Measurements from ENCODE around the gene IL15.
"Not testable (repeated sequence)": the region's sequence is repeated elsewhere in the genome, so short reads cannot be mapped to it uniquely, and the experiment has no call there.

Gene IL15

DNA sequence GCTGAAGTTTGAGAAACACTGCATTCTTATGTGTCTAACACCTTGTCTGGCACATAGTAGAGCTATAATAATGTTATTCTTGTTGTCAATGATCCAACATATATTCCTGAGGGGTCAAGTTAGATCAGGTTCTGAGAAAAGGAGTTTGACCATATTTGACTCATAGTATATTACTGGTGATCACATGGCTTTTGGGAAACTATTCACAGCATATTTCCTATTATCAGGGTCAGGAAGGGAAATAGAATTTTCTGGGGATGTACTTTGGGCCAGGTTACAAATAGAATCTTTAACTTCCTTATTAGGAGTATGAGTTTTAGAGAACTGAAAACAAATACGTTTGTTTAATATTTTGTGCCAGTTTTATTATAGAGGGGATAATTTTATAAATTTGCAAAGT lies 11.6 kb downstream of the IL15 start:
- no peak for DNase-seq (ENCODE audit: low spot score)

- no peak for DNase-seq (ENCODE audit: low spot score)
Measured at GRCh38 chr4:141652161-141652778, 15.9 kb downstream of the IL15 start.

GRCh38 chr4:141654098-141654497 lies 17.7 kb downstream of the IL15 start:
- DNase-seq (ENCODE audit: low spot score) = no peak

GRCh38 chr4:141656031-141656430 lies 19.6 kb downstream of the IL15 start:
- DNase-seq (ENCODE audit: low spot score) = no peak

GRCh38 chr4:141657550-141658250 lies 21.3 kb downstream of the IL15 start:
- no peak for DNase-seq (ENCODE audit: low spot score)

DNA sequence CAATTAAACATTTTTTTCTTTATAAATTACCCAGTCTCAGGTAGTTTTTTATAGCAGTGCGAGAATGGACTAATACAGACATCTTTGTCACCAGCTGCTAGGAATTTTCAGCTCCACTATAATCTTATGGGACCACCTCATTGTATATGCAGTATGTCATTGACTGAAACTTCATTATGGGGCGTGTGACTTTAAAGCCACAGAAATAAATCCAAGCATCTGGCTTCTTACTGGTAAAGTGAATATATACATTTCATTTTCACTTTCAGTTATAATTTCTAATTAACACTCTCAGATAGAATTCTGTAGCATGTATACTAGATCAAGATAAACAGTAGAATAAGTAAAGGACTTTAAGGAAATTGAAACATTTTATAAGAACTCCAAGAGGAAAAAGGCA lies 21.9 kb downstream of the IL15 start:
- no peak for DNase-seq (ENCODE audit: low spot score)

DNA sequence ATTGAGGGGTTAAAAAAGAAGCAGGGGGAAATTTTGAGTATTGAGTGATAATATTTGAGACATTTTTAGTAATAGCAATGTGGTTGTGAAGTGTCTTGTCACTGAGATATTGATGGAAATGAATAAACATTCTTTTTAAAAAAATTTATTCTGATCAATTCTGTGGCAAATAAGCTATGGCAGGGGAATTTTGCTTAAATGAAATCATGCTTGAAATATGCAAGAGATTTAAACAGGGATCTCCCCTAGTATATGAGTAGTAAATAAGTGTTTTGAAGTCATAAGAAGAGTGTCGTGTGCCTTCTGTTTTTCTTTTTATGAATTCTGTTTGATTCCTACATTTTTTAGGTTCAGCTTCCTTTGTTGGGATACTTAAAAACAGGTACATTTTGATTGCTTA lies 23.2 kb downstream of the IL15 start:
- DNase-seq (ENCODE audit: low spot score) = no peak

GRCh38 chr4:141660880-141661279 lies 24.5 kb downstream of the IL15 start:
- DNase-seq (ENCODE audit: low spot score) = peak; percentile 11

- DNase-seq (ENCODE audit: low spot score) = no peak
Measured at GRCh38 chr4:141668200-141668910, 32.0 kb downstream of the IL15 start.

GRCh38 chr4:141669501-141669900 lies 33.1 kb downstream of the IL15 start:
- no peak for DNase-seq (ENCODE audit: low spot score)

DNA sequence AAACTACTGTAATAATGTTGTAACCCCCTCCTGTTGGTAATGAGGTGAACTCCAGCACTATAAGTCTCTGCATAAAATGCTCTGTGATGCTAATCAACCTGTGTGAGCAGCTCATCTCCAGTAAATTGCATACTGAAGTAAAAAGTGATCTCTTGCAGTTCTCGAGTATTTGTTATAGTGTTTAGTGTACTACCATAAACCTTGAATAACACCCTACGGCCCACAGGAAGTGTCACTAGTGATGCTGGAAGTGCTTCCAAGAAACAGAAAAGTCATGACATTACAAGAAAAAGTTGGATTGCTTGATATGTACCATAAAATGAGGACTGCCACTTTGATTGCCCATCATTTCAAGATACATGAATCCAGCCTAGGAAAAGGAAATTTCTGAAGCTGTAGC lies 39.0 kb downstream of the IL15 start:
- DNase-seq (ENCODE audit: low spot score) = no peak

GRCh38 chr4:141676087-141676670 lies 39.8 kb downstream of the IL15 start:
- no peak for DNase-seq (ENCODE audit: low spot score)

DNA sequence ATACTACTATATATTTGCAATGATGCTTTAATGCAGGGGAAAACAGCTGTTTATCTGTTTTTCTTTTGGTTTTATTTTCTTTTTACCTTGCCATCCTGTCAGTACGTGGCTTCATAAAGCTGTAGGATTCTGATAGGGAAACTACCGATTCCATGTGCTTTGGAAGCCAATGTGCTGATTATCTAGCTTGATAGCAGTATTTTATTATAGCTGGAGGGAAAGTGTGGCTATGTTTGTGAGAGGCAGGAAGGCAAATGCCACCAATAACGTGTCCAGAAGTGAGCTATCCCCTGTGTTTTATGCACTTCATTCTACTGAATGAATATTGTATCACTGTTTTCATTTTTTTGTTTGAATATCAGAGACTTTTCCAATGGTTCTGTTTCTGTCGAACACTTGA lies 43.7 kb downstream of the IL15 start:
- DNase-seq (ENCODE audit: low spot score) = no peak

GRCh38 chr4:141684785-141685184 lies 48.4 kb downstream of the IL15 start:
- DNase-seq (ENCODE audit: low spot score) = no peak

- peak; percentile 8 for DNase-seq (ENCODE audit: low spot score)
Measured at GRCh38 chr4:141686146-141686775, 49.9 kb downstream of the IL15 start.

- no peak for DNase-seq (ENCODE audit: low spot score)
Measured at GRCh38 chr4:141686879-141687278, 50.5 kb downstream of the IL15 start.

DNA sequence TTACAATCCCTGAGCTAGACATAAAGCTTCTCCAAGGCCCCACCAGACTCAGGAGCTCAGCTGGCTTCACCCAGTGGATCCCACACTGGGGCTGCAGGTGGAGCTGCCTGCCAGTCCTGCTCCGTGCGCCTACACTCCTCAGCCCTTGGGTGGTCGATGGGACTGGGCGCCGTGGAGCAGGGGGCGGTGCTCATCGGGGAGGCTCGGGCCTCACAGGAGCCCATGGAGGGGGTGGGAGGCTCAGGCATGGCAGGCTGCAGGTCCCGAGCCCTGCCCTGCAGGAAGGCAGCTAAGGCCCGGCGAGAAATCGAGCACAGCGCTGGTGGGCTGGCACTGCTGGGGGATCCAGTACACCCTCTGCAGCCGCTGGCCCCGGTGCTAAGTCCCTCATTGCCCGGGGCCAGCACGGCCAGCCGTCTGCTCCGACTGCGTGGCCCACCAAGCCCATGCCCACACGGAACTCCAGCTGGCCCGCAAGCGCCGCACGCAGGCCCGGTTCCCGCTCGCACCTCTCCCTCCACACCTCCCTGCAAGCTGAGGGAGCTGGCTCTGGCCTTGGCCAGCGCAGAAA lies 53.4 kb downstream of the IL15 start:
- DNase-seq (ENCODE audit: low spot score) = not testable (repeated sequence)

- DNase-seq (ENCODE audit: low spot score) = not testable (repeated sequence)
Measured at GRCh38 chr4:141691247-141691646, 54.9 kb downstream of the IL15 start.

- DNase-seq (ENCODE audit: low spot score) = no peak
Measured at GRCh38 chr4:141692081-141692480, 55.7 kb downstream of the IL15 start.

DNA sequence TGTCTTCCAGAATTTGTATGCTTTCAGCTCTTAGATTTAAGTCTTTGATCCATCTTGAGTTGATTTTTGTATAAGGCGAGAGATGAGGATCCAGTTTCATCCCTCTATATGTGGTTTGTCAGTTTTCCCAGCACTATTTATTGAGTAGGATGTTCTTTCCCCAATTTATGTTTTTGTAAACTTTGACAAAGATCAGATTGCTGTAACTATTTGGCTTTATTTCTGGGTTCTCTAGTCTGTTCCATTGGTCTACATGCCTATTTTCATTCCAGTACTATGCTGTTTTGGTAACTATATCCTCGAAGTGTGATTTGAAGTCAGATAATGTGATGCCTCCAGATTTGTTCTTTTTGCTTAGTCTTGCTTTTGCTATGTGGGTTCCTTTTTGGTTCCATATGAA lies 60.7 kb downstream of the IL15 start:
- DNase-seq (ENCODE audit: low spot score) = no peak

GRCh38 chr4:141702472-141703182 lies 66.2 kb downstream of the IL15 start:
- no peak for DNase-seq (ENCODE audit: low spot score)
